T-cell (primary cell): ENCODE results near the gene CTBP2. TPM values are rescaled to one million over a fixed set of nuclear protein-coding genes. Genes with fewer than 3 reads are reported as not detected.

Experiments used
- ATAC-seq, 4 experiments: fragments of 200-7000 bp in 3 of 4; fragments of 150-1000 bp in 1 of 4; cut with Tn5 transposase; replicated peaks in 1 of 4; 1 replicate in 3 of 4; 2 replicates in 1 of 4; pipeline ENCODE4 v1.10.0; 2021; ENCODE audit warnings: moderate library complexity in 3 of 4, mild to moderate bottlenecking in 2 of 4, moderate number of reproducible peaks in 1 of 4
- CTCF ChIA-PET, 2 donors: fragments of 300-600 bp; sonication (Branson Sonifier 250); formaldehyde crosslinking; loops; one replicate each; lab custom pipeline; 2022; ENCODE audit warnings: antibody characterized with exemption in 2 of 2; lab: Charles Lee
- POLR2A ChIA-PET, 2 donors: fragments of 300-600 bp; sonication (Branson Sonifier 250); formaldehyde crosslinking; loops; one replicate each; lab custom pipeline; 2022; ENCODE audit warnings: antibody characterized with exemption in 2 of 2; lab: Charles Lee
- DNase-seq, 35 experiments: peaks; one replicate each; pipeline versions ENCODE4 v3.0.0 to v3.0.0-alpha.2; 2013 to 2023
- H3K27ac ChIP-seq: one replicate; pipeline ENCODE4 v1.5.1; 2013; ENCODE audit warnings: low read length
- H3K27me3 ChIP-seq, 2 experiments: replicated peaks in 1 of 2; 1 replicate in 1 of 2; 2 replicates in 1 of 2; pipeline versions ENCODE4 v1.6.1 to v1.7.0; 2013; ENCODE audit warnings: low read length in 1 of 2, mixed read lengths in 1 of 2; ENCODE audit not compliant: control insufficient read depth in 2 of 2, insufficient read depth in 2 of 2; ENCODE audit errors: extremely low read depth in 1 of 2
- H3K36me3 ChIP-seq, 2 donors: 1 replicate in 1 of 2; 2 replicates in 1 of 2; pipeline versions ENCODE4 v1.6.1 to v1.7.0; 2013; ENCODE audit warnings: low read length in 1 of 2; ENCODE audit not compliant: control insufficient read depth in 2 of 2, insufficient read depth in 1 of 2; ENCODE audit errors: extremely low read depth in 1 of 2
- H3K4me1 ChIP-seq, 2 experiments: 1 replicate in 1 of 2; 2 replicates in 1 of 2; pipeline versions ENCODE4 v1.6.1 to v1.7.0; 2013; ENCODE audit warnings: low read length in 2 of 2, mixed read lengths in 1 of 2; ENCODE audit not compliant: insufficient read depth in 2 of 2, control insufficient read depth in 1 of 2; ENCODE audit errors: extremely low read depth in 1 of 2
- H3K4me3 ChIP-seq, 2 donors: 1 replicate in 1 of 2; 2 replicates in 1 of 2; pipeline versions ENCODE4 v1.5.1 to v1.7.0; 2013; ENCODE audit warnings: mild to moderate bottlenecking in 2 of 2, low read length in 1 of 2, moderate library complexity in 1 of 2; ENCODE audit not compliant: control insufficient read depth in 1 of 2; ENCODE audit errors: extremely low read depth in 1 of 2
- H3K9me3 ChIP-seq: 2 replicates; pipeline ENCODE4 v1.7.0; 2013
- H3K27ac Mint-ChIP-seq, 2 donors: one replicate each; pipeline ENCODE4 v1.8.0; 2020 to 2021; ENCODE audit warnings: mild to moderate bottlenecking in 2 of 2, mixed read lengths in 2 of 2
- H3K27me3 Mint-ChIP-seq, 2 donors: one replicate each; pipeline ENCODE4 v1.8.0; 2021 to 2022; ENCODE audit warnings: mixed read lengths in 2 of 2
- H3K36me3 Mint-ChIP-seq: one replicate; pipeline ENCODE4 v1.8.0; 2021; ENCODE audit warnings: mixed read lengths
- H3K4me1 Mint-ChIP-seq, 3 donors: one replicate each; pipeline ENCODE4 v1.8.0; 2020 to 2022; ENCODE audit warnings: mixed read lengths in 3 of 3, mild to moderate bottlenecking in 1 of 3
- H3K4me3 Mint-ChIP-seq, 3 donors: one replicate each; pipeline ENCODE4 v1.8.0; 2020 to 2022; ENCODE audit warnings: mild to moderate bottlenecking in 3 of 3, mixed read lengths in 3 of 3, moderate library complexity in 3 of 3
- H3K9me3 Mint-ChIP-seq, 3 donors: one replicate each; pipeline ENCODE4 v1.8.0; 2020 to 2022; ENCODE audit warnings: mixed read lengths in 3 of 3
- WGBS: methylation state at CpG from one replicate; pipeline ENCODE4 v1.1.5; 2013; ENCODE audit warnings: missing lambda C conversion rate; ENCODE audit not compliant: insufficient coverage; 5-methylcytosine and 5-hydroxymethylcytosine counted together
- total RNA-seq, 35 experiments: library from RNA in 6 of 35; stranded (reverse) in 6 of 35; fragments of 120-200 nt in 1 of 35; gene quantifications; one replicate each; pipeline versions ENCODE4 v1.2.1 to v1.2.4 and lab custom pipeline; 2013 to 2026

CTBP2 gene
- total RNA-seq, 5 donors from 2014 or later (not counting 1 experiment from before 2014, with no cell fraction given), result 1.1 to 5.8 (median 3.1) TPM

DNA sequence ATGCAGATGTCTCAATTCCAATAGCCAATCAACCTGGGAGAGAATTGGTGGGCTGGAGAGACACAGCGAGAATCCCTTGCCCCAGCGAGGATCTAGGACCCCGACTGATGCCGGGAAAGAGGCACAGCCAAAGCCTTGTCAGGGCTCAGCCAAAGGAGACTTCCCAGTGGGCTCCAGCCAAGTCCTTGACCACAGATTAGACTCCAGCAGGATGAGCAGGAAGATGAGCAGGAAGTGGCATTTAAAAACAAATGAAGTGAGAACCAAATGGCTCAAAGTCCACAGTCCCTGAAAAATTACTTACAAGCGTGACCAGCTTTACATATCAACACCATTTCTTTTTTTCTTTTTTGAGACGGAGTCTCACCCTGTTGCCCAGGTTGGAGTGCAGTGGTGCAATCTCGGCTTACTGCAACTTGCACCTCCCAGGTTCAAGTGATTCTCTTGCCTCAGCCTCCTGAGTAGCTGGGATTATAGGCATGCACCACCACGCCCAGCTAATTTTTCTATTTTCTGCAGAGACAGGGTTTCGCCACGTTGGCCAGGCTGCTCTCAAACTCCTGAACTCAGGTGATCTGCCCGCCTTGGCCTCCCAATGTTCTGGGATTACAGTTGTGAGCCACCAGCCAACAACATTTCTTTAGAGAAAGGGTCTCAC, 40.2 kb downstream of the CTBP2 start:
- Mint-ChIP-seq H3K9me3 (no peaks in the 10 kb centered on the region), H3K4me1 (no peaks in the 10 kb centered on the region), H3K27ac (no peak overlapping the region), H3K4me3 (no peak overlapping the region), H3K27me3 (peaks cover 1 to 10% of the 10 kb centered on the region in 2 donors), H3K36me3 (no peaks in the 10 kb centered on the region)
- DNase-seq (no peak), ATAC-seq (no peak)
- Histone ChIP-seq H3K36me3 (no peaks in the 10 kb centered on the region), H3K4me1 (peaks cover 0 to 3% of the 10 kb centered on the region in 2 experiments), H3K9me3 (no peaks in the 10 kb centered on the region), H3K4me3 (no peak overlapping the region), H3K27ac (no peak overlapping the region), H3K27me3 (peaks cover 0 to 17% of the 10 kb centered on the region in 2 experiments)
- ChIA-PET POLR2A (no interaction called here), CTCF (no interaction called here)
- 93% methylated on average over 11 of the region's 11 CpGs for WGBS

DNA sequence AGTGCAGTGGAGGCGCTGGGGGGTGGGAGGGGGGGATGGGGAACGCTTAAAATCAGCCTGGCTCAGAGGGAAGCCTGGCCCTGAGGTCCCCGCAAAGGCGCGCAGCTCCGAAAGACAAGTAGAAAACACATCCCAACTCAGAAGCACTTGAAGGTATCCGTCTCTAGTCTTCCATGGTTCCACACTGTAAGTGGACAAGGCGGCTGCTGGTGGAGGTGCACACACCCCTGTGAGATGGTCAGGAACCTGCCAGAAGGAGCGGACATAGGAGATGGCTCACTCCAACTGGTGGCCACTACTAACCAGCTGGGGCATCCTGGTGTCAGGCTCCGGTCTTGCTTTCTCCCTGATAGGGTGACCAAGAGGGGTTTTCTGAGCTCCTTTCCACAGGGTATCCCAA, 41.7 kb downstream of the CTBP2 start:
- no peaks in the 10 kb centered on the region for H3K36me3 ChIP-seq
- H3K4me1 ChIP-seq, result peaks cover 0 to 3% of the 10 kb centered on the region in 2 experiments
- H3K27me3 Mint-ChIP-seq, result peaks cover 1 to 4% of the 10 kb centered on the region in 2 donors
- H3K27ac Mint-ChIP-seq, result no peak overlapping the region
- ChIA-PET POLR2A (no interaction called here), CTCF (no interaction called here)
- DNase-seq (no peak), ATAC-seq (no peak)
- H3K9me3 ChIP-seq, result no peaks in the 10 kb centered on the region
- H3K36me3 Mint-ChIP-seq, result no peaks in the 10 kb centered on the region
- H3K27me3 ChIP-seq, result peaks cover 0 to 17% of the 10 kb centered on the region in 2 experiments
- H3K27ac ChIP-seq, result no peak overlapping the region
- no peak overlapping the region for H3K4me3 Mint-ChIP-seq
- 97% methylated on average over 7 of the region's 10 CpGs for WGBS
- H3K9me3 Mint-ChIP-seq, result no peaks in the 10 kb centered on the region
- no peaks in the 10 kb centered on the region for H3K4me1 Mint-ChIP-seq
- H3K4me3 ChIP-seq, result no peak overlapping the region

DNA sequence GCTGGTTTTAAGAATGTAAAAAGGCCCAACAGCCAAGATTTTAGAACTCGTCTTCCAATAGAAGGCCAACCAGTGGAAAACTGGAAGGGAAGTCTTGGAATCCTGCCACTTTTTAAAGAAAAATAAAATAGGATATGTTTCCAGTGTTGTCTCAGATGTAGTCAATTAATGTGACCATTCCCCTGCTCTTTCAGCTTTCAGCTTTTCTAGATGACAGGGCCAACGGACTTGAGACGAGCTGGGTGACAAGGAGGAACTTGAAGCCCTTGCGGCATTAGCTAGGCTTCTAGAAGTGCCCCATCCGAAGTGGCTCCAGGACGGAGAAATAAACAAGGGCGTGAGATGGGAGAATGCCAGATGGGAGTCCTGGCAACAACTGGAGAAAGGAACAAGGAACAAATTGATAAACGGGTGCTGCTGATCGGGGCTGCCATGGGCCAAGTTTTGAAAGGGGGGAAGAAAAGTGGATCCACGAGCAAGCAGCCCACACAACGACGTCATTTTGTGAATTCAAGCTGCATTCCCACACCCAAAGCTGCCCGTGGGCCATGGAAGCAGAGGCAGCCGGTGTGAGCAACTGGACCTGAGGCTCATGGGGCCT, 42.3 kb downstream of the CTBP2 start:
- no peaks in the 10 kb centered on the region for H3K36me3 Mint-ChIP-seq
- H3K4me1 Mint-ChIP-seq, result no peaks in the 10 kb centered on the region
- no peak overlapping the region for H3K4me3 ChIP-seq
- CTCF ChIA-PET, result no interaction called here
- POLR2A ChIA-PET, result no interaction called here
- H3K36me3 ChIP-seq, result no peaks in the 10 kb centered on the region
- peaks cover 0 to 3% of the 10 kb centered on the region in 2 experiments for H3K4me1 ChIP-seq
- no peaks in the 10 kb centered on the region for H3K9me3 Mint-ChIP-seq
- DNase-seq (no peak), ATAC-seq (no peak)
- H3K9me3 ChIP-seq, result no peaks in the 10 kb centered on the region
- H3K27me3 ChIP-seq, result peaks cover 0 to 14% of the 10 kb centered on the region in 2 experiments
- H3K27ac ChIP-seq, result no peak overlapping the region
- WGBS, result 88% methylated on average over 9 of the region's 14 CpGs
- peaks cover 1 to 3% of the 10 kb centered on the region in 2 donors for H3K27me3 Mint-ChIP-seq
- no peak overlapping the region for H3K27ac Mint-ChIP-seq
- no peak overlapping the region for H3K4me3 Mint-ChIP-seq

DNA sequence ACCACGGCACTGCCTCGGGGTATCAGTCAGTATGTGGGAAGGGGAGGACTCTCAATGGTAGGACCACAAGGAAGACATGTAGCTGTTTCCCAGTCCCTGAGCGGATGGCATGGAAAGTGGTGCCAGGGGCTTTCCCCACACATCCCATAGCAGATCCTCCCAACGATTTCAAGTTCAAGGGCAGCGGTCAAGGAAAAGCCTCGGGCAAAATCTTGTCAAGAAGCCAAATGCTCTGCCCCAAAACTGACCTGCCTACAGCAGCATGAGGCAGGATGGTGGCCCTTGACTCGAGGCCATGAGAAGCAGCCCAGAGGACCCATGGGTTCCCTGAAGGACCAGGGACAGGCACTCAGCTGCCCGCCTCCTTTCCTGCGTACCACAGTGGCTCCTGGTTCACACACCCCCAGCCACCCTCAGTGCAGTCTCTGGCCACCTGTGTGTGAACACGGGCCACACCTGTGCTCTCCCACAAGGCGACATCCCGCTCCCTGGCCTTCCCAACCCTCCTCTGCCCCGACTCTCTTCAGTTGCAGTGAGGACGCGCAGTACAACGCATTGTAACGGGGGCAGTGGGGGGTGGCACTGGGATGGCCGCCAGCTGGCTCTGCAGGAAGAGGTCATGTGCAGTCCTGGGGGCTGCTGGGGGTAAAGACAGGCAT, 43.6 kb downstream of the CTBP2 start:
- Mint-ChIP-seq H3K36me3 (no peaks in the 10 kb centered on the region), H3K4me1 (no peaks in the 10 kb centered on the region), H3K27ac (no peak overlapping the region), H3K9me3 (no peaks in the 10 kb centered on the region), H3K4me3 (no peak overlapping the region), H3K27me3 (peaks cover 1 to 3% of the 10 kb centered on the region in 2 donors)
- Histone ChIP-seq H3K27me3 (peaks cover 0 to 13% of the 10 kb centered on the region in 2 experiments), H3K36me3 (no peaks in the 10 kb centered on the region), H3K27ac (no peak overlapping the region), H3K9me3 (no peaks in the 10 kb centered on the region), H3K4me3 (no peak overlapping the region), H3K4me1 (peaks cover 0 to 3% of the 10 kb centered on the region in 2 experiments)
- DNase-seq, result no peak
- POLR2A ChIA-PET, result no interaction called here
- WGBS, result 61% methylated on average over 6 of the region's 18 CpGs
- no peak for ATAC-seq
- CTCF ChIA-PET, result no interaction called here

DNA sequence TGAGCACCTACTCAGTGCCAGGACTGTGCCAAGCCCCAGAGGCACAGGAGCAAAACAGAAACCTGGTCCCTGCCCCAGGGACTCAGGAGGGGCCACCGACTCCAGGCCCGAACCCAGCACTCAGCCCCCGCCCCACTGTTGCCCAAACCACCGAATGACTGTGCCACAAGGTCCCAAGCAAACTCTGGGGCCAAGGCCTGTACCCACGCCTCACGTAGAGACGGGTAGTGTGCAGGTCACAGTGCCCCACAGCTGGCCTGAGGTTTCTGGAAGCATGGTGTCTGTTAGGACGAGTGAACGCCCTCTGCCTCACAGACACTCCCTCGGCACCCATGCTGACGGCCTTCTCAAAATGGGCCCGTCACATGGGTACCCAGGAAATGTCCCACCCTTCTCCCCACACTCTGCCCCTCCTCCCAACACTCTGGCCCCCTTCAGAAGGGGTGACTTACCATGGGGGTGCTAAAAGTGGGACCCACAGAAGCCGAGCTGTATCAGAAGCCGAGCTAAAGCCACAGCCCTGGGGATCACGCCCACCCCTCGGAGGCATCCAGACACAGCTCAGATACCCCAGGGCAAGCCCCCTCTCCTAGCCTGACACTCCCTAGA, 44.2 kb downstream of the CTBP2 start:
- Mint-ChIP-seq H3K27me3 (peaks cover 1 to 3% of the 10 kb centered on the region in 2 donors), H3K27ac (no peak overlapping the region), H3K36me3 (no peaks in the 10 kb centered on the region), H3K4me3 (no peak overlapping the region), H3K4me1 (no peaks in the 10 kb centered on the region), H3K9me3 (no peaks in the 10 kb centered on the region)
- ChIA-PET POLR2A (no interaction called here), CTCF (no interaction called here)
- ATAC-seq (no peak), DNase-seq (no peak)
- H3K4me1 ChIP-seq, result peaks cover 0 to 3% of the 10 kb centered on the region in 2 experiments
- H3K27ac ChIP-seq, result no peak overlapping the region
- H3K4me3 ChIP-seq, result no peak overlapping the region
- 85% methylated on average over 14 of the region's 16 CpGs for WGBS
- H3K36me3 ChIP-seq, result no peaks in the 10 kb centered on the region
- H3K27me3 ChIP-seq, result peaks cover 0 to 11% of the 10 kb centered on the region in 2 experiments
- no peaks in the 10 kb centered on the region for H3K9me3 ChIP-seq

DNA sequence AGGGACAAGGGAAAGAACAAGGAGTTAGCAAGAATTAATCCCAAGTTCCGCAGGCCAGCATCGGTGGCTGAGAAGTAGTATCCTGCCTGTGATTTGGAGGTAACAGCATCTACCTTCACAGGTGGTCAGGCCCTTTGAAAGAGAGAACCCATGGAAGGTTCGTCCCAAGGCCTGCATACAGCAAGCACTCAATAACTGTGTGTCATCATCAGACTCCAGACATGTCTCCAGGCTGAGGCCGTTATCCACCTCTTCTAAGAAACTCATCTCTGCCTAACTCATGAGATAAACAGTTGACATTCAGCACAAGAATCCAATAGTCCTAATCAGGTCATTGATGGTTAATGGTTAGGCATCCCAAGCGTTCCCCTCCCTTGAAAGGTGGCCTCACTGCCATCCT, 45.0 kb downstream of the CTBP2 start:
- Histone ChIP-seq H3K27me3 (peaks cover 0 to 11% of the 10 kb centered on the region in 2 experiments), H3K9me3 (no peaks in the 10 kb centered on the region), H3K4me3 (no peak overlapping the region), H3K36me3 (no peaks in the 10 kb centered on the region), H3K27ac (no peak overlapping the region), H3K4me1 (peaks cover 0 to 3% of the 10 kb centered on the region in 2 experiments)
- Mint-ChIP-seq H3K27ac (no peak overlapping the region), H3K4me1 (no peaks in the 10 kb centered on the region), H3K36me3 (no peaks in the 10 kb centered on the region), H3K27me3 (peaks cover 1 to 3% of the 10 kb centered on the region in 2 donors), H3K4me3 (no peak overlapping the region), H3K9me3 (no peaks in the 10 kb centered on the region)
- CTCF ChIA-PET, result no interaction called here
- ATAC-seq (no peak), DNase-seq (no peak)
- POLR2A ChIA-PET, result no interaction called here
- WGBS, result no CpG with 5 or more reads among the region's 5 CpGs
